Neural cell (in vitro differentiated cells): Measurements from ENCODE around the gene ADM2. TPM values are rescaled to one million over a fixed set of nuclear protein-coding genes. Genes with fewer than 3 reads are reported as not detected.

Experiments used
- H2AFZ ChIP-seq: fragments of 200-600, 300-800 bp; sonication (generic), shearing (Covaris generic); 2 replicates; pipeline ENCODE4 v1.6.0; 2014; ENCODE audit warnings: low read depth, mild to moderate bottlenecking, antibody characterized with exemption, low read length, moderate library complexity
- H3F3A ChIP-seq: fragments of 200-600 bp; shearing (Covaris generic); 2 replicates; pipeline ENCODE4 v1.6.1; 2016; ENCODE audit warnings: mild to moderate bottlenecking, moderate library complexity, mixed read lengths, antibody characterized with exemption, low read length; ENCODE audit not compliant: insufficient read depth, poor library complexity, severe bottlenecking
- H3K27ac ChIP-seq: fragments of 200-600, 300-800 bp; sonication (generic), shearing (Covaris generic); 2 replicates; pipeline ENCODE4 v1.5.1; 2014; ENCODE audit warnings: mild to moderate bottlenecking, low read length, moderate library complexity
- H3K27me3 ChIP-seq: fragments of 300-800, 200-600 bp; sonication (generic), shearing (Covaris generic); 2 replicates; pipeline ENCODE4 v1.6.0; 2014; ENCODE audit warnings: mild to moderate bottlenecking, low read depth, low read length, moderate library complexity; ENCODE audit not compliant: insufficient read depth
- H3K36me3 ChIP-seq: fragments of 300-800, 200-600 bp; sonication (generic), shearing (Covaris generic); 2 replicates; pipeline ENCODE4 v1.5.1; 2014; ENCODE audit warnings: mild to moderate bottlenecking, antibody characterized with exemption, low read length, moderate library complexity; ENCODE audit not compliant: insufficient read depth
- H3K4me2 ChIP-seq: fragments of 300-800, 200-600 bp; sonication (generic), shearing (Covaris generic); 2 replicates; pipeline ENCODE4 v1.6.0; 2014; ENCODE audit warnings: mild to moderate bottlenecking, low read length
- H3K4me3 ChIP-seq: fragments of 300-800, 200-600 bp; sonication (generic), shearing (Covaris generic); 2 replicates; pipeline ENCODE4 v1.5.1; 2014; ENCODE audit warnings: mild to moderate bottlenecking, low read length, moderate library complexity
- H3K79me2 ChIP-seq: fragments of 200-600 bp; shearing (Covaris generic); replicated peaks from 2 replicates; pipeline ENCODE4 v1.6.0; 2014; ENCODE audit warnings: mild to moderate bottlenecking, low read length, moderate library complexity; ENCODE audit not compliant: insufficient read depth
- H3K9ac ChIP-seq: fragments of 300-800, 200-600 bp; sonication (generic), shearing (Covaris generic); 2 replicates; pipeline ENCODE4 v1.6.1; 2016; ENCODE audit warnings: mild to moderate bottlenecking, low read length, mixed read lengths
- H3K9me2 ChIP-seq: fragments of 200-600 bp; shearing (Covaris generic); 2 replicates; pipeline ENCODE4 v1.6.1; 2016; ENCODE audit warnings: mild to moderate bottlenecking, low read length, mixed read lengths; ENCODE audit not compliant: insufficient read depth
- H3K9me3 ChIP-seq: fragments of 200-600, 300-800 bp; sonication (generic), shearing (Covaris generic); 2 replicates; pipeline ENCODE4 v1.6.1; 2016; ENCODE audit warnings: mild to moderate bottlenecking, mixed run types, low read length, moderate library complexity, mixed read lengths
- H4K20me1 ChIP-seq: fragments of 200-600 bp; shearing (Covaris generic); 2 replicates; pipeline ENCODE4 v1.6.1; 2016; ENCODE audit warnings: mild to moderate bottlenecking, mixed run types; ENCODE audit not compliant: insufficient read depth
- CTCF ChIP-seq: fragments of 450-650 bp; IDR thresholded peaks from 2 replicates; pipeline ENCODE4 v1.5.1; 2014; ENCODE audit warnings: antibody characterized with exemption, mild to moderate bottlenecking, moderate library complexity; ENCODE audit not compliant: poor library complexity, severe bottlenecking
- EP300 ChIP-seq: fragments of 450-650 bp; conservative IDR thresholded peaks from 2 replicates; pipeline ENCODE4 v1.6.1; 2014; ENCODE audit warnings: antibody characterized with exemption, mild to moderate bottlenecking, moderate library complexity; ENCODE audit not compliant: poor library complexity, severe bottlenecking
- EZH2 ChIP-seq: fragments of 200-600, 300-800 bp; shearing (Covaris generic), sonication (generic); IDR thresholded peaks from 2 replicates; pipeline ENCODE4 v1.6.1; 2014; ENCODE audit warnings: antibody characterized with exemption, low read length, borderline replicate concordance, mild to moderate bottlenecking; ENCODE audit not compliant: insufficient read depth, poor library complexity, severe bottlenecking
- MXI1 ChIP-seq: fragments of 450-650 bp; conservative IDR thresholded peaks from 2 replicates; pipeline ENCODE4 v1.6.1; 2014; ENCODE audit warnings: antibody characterized with exemption, mild to moderate bottlenecking; ENCODE audit not compliant: poor library complexity, severe bottlenecking
- POLR2AphosphoS5 ChIP-seq: IDR thresholded peaks from 2 replicates; pipeline ENCODE4 v1.6.1; 2012
- RAD21 ChIP-seq: fragments of 450-650 bp; conservative IDR thresholded peaks from 2 replicates; pipeline ENCODE4 v1.6.1; 2014; ENCODE audit warnings: antibody characterized with exemption, mild to moderate bottlenecking, moderate library complexity
- REST ChIP-seq: IDR thresholded peaks from 2 replicates; pipeline ENCODE4 v1.6.1; 2012; ENCODE audit warnings: borderline replicate concordance
- SMC3 ChIP-seq: fragments of 450-650 bp; conservative IDR thresholded peaks from 2 replicates; pipeline ENCODE4 v1.6.1; 2014; ENCODE audit warnings: antibody characterized with exemption, mild to moderate bottlenecking, moderate library complexity; ENCODE audit not compliant: poor library complexity
- TAF1 ChIP-seq: IDR thresholded peaks from 2 replicates; pipeline ENCODE4 v1.6.1; 2012; ENCODE audit warnings: low read depth
- polyA plus RNA-seq: library from polyadenylated mRNA; depleted of rRNA; stranded (reverse); fragments of >200 nt; gene quantifications from 2 replicates; pipeline ENCODE4 v1.2.3, GENCODE V29; 2014

ADM2 gene
- polyA plus RNA-seq, 1 donor from 2014 or later, result not detected

GRCh38 chr22:50455201-50455600 is 26.1 kb upstream of the ADM2 start (continued):
- no peak for TF ChIP-seq CTCF
- no peak for TF ChIP-seq SMC3
- TF ChIP-seq POLR2AphosphoS5, result no peak

- TF ChIP-seq POLR2AphosphoS5 (no peak), RAD21 (no peak), EP300 (no peak), TAF1 (no peak), REST (no peak), EZH2 (no peak), MXI1 (no peak), SMC3 (no peak), CTCF (no peak)
- Histone ChIP-seq H3K79me2 (no peaks in the 10 kb centered on the region), H3K36me3 (no peaks in the 10 kb centered on the region), H3K9me3 (no peaks in the 10 kb centered on the region), H3K4me2 (no peak overlapping the region), H3K9me2 (no peaks in the 10 kb centered on the region), H4K20me1 (no peaks in the 10 kb centered on the region), H3K4me3 (no peak overlapping the region), H3F3A (no peaks in the 10 kb centered on the region), H3K9ac (no peak overlapping the region), H2AFZ (no peak overlapping the region), H3K27me3 (no peaks in the 10 kb centered on the region), H3K27ac (no peak overlapping the region)
Measured at GRCh38 chr22:50456026-50456425, 25.3 kb upstream of the ADM2 start.
